Activated T-helper 9 cell treated with anti-CD3 and anti-CD28 coated beads, Interleukin-2, amount 50 U/mL, for 16 hours (primary cell): ENCODE results near the gene NKAIN2.

Experiments used
- DNase-seq: peaks from one replicate; pipeline ENCODE4 v3.0.0-alpha.2; 2020; ENCODE audit warnings: low read depth

The NKAIN2 gene

GRCh38 chr6:124770784-124771183, 967.1 kb downstream of the NKAIN2 start:
- no peak for DNase-seq

GRCh38 chr6:124772733-124773319, 969.2 kb downstream of the NKAIN2 start:
- no peak for DNase-seq

- DNase-seq, result no peak
These were observed 971.5 kb downstream of the NKAIN2 start for GRCh38 chr6:124775121-124775520.

GRCh38 chr6:124777863-124778262, 974.2 kb downstream of the NKAIN2 start:
- DNase-seq, result no peak

GRCh38 chr6:124780623-124781022, 977.0 kb downstream of the NKAIN2 start:
- no peak for DNase-seq

- no peak for DNase-seq
These were observed 979.7 kb downstream of the NKAIN2 start for GRCh38 chr6:124783344-124783743.

- DNase-seq, result no peak
These were observed 987.5 kb downstream of the NKAIN2 start for GRCh38 chr6:124791156-124791555.

GRCh38 chr6:124792386-124792785, 988.7 kb downstream of the NKAIN2 start:
- no peak for DNase-seq

GRCh38 chr6:124793398-124793797, 989.7 kb downstream of the NKAIN2 start:
- DNase-seq, result no peak

GRCh38 chr6:124795643-124796463, 992.2 kb downstream of the NKAIN2 start:
- no peak for DNase-seq

GRCh38 chr6:124796464-124796970, 992.9 kb downstream of the NKAIN2 start:
- no peak for DNase-seq

GRCh38 chr6:124797224-124797623, 993.6 kb downstream of the NKAIN2 start:
- DNase-seq, result no peak

- no peak for DNase-seq
These were observed 995.4 kb downstream of the NKAIN2 start for GRCh38 chr6:124798942-124799496.

- DNase-seq, result no peak
These were observed 996.0 kb downstream of the NKAIN2 start for GRCh38 chr6:124799638-124800037.

- DNase-seq, result no peak
These were observed 996.6 kb downstream of the NKAIN2 start for GRCh38 chr6:124800222-124800621.

- no peak for DNase-seq
These were observed 1008.4 kb downstream of the NKAIN2 start for GRCh38 chr6:124812067-124812466.

GRCh38 chr6:124819346-124819745, 1015.7 kb downstream of the NKAIN2 start:
- no peak for DNase-seq

GRCh38 chr6:124822204-124822613, 1018.5 kb downstream of the NKAIN2 start:
- DNase-seq, result no peak

- no peak for DNase-seq
These were observed 1019.1 kb downstream of the NKAIN2 start for GRCh38 chr6:124822721-124823120.

- no peak for DNase-seq
These were observed 1019.8 kb downstream of the NKAIN2 start for GRCh38 chr6:124823240-124824111.

- DNase-seq, result no peak
These were observed 1021.9 kb downstream of the NKAIN2 start for GRCh38 chr6:124825564-124825963.

- DNase-seq, result no peak
These were observed 1026.2 kb downstream of the NKAIN2 start for GRCh38 chr6:124829822-124830221.
